H1 (cell line): ENCODE results near the gene JMJD8. TPM values are rescaled to one million over a fixed set of nuclear protein-coding genes. Genes with fewer than 3 reads are reported as not detected.
A peak's percentile ranks its signal among the peaks of the same experiment; 100 is the strongest.

Source experiments
- CTCF ChIA-PET: fragments of 300-600 bp; sonication (Branson Sonifier 250); formaldehyde crosslinking; loops from one replicate; lab custom pipeline; 2021; ENCODE audit not compliant: partially characterized antibody; lab: Charles Lee
- POLR2A ChIA-PET: fragments of 300-600 bp; sonication (Branson Sonifier 250); formaldehyde crosslinking; loops from one replicate; lab custom pipeline; 2021; ENCODE audit warnings: inconsistent platforms; ENCODE audit not compliant: partially characterized antibody; lab: Charles Lee
- DNase-seq, 2 experiments: peaks; one replicate each; pipeline versions ENCODE4 v3.0.0 to v3.0.0-alpha.2; 2010 to 2022; ENCODE audit warnings: low spot score in 2 of 2, low read depth in 1 of 2, mixed read lengths in 1 of 2
- FAIRE-seq: peaks from 2 replicates; lab custom pipeline; 2011; peaks lifted over from hg19 to GRCh38; lab: Jason Lieb, UNC
- H2AFZ ChIP-seq: 2 replicates; pipeline ENCODE4 v1.8.1; 2012; ENCODE audit warnings: low read length, inconsistent platforms
- H2AK5ac ChIP-seq: 2 replicates; pipeline ENCODE4 v1.6.1; 2013; ENCODE audit warnings: low read depth, low read length
- H2BK120ac ChIP-seq: replicated peaks from 2 replicates; pipeline ENCODE3; 2013; ENCODE audit warnings: low read depth, low read length, inconsistent platforms
- H2BK12ac ChIP-seq: 2 replicates; pipeline ENCODE4 v1.6.1; 2013; ENCODE audit warnings: low read depth, low read length
- H2BK15ac ChIP-seq: 2 replicates; pipeline ENCODE4 v1.6.1; 2013; ENCODE audit warnings: low read length
- H2BK20ac ChIP-seq: 2 replicates; pipeline ENCODE4 v1.6.1; 2013; ENCODE audit warnings: low read length
- H2BK5ac ChIP-seq: 2 replicates; pipeline ENCODE4 v1.6.1; 2013; ENCODE audit warnings: low read depth, low read length
- H3K14ac ChIP-seq: 2 replicates; pipeline ENCODE4 v1.6.1; 2013; ENCODE audit warnings: inconsistent platforms; ENCODE audit not compliant: insufficient read length
- H3K18ac ChIP-seq: 2 replicates; pipeline ENCODE4 v1.6.1; 2013; ENCODE audit warnings: low read length; ENCODE audit errors: extremely low read depth
- H3K23ac ChIP-seq: 2 replicates; pipeline ENCODE4 v1.6.1; 2013; ENCODE audit warnings: inconsistent platforms; ENCODE audit not compliant: insufficient read length
- H3K23me2 ChIP-seq: 2 replicates; pipeline ENCODE4 v1.6.1; 2013; ENCODE audit warnings: low read depth, low read length
- H3K27ac ChIP-seq: 2 replicates; pipeline ENCODE4 v1.6.1; 2011; ENCODE audit warnings: low read depth, low read length, inconsistent platforms
- H3K27me3 ChIP-seq, 4 experiments: replicated peaks in 1 of 4; 1 replicate in 1 of 4; 2 replicates in 3 of 4; pipeline versions ENCODE4 v1.6.1 to v1.8.1; 2011 to 2013; ENCODE audit warnings: low read length in 3 of 4, mild to moderate bottlenecking in 3 of 4, inconsistent platforms in 2 of 4, mixed read lengths in 2 of 4, moderate library complexity in 1 of 4; ENCODE audit not compliant: control insufficient read depth in 3 of 4, insufficient read depth in 3 of 4; ENCODE audit errors: extremely low read depth in 1 of 4
- H3K36me3 ChIP-seq, 4 experiments: 2 replicates each; pipeline versions ENCODE4 v1.6.1 to v1.8.1; 2011 to 2013; ENCODE audit warnings: mild to moderate bottlenecking in 4 of 4, low read length in 3 of 4, moderate library complexity in 2 of 4, control low read depth in 1 of 4, inconsistent platforms in 1 of 4; ENCODE audit not compliant: insufficient read depth in 4 of 4, control insufficient read depth in 2 of 4
- H3K4ac ChIP-seq: replicated peaks from 2 replicates; pipeline ENCODE3; 2013; ENCODE audit warnings: low read length, low read depth, mixed read lengths, inconsistent platforms; ENCODE audit not compliant: insufficient read length
- H3K4me1 ChIP-seq, 4 experiments: replicated peaks in 1 of 4; 1 replicate in 1 of 4; 2 replicates in 3 of 4; pipeline versions ENCODE4 v1.6.1 to v1.8.1; 2011 to 2013; ENCODE audit warnings: low read length in 3 of 4, inconsistent platforms in 2 of 4, mixed read lengths in 1 of 4; ENCODE audit not compliant: insufficient read depth in 4 of 4, control insufficient read depth in 3 of 4
- H3K4me2 ChIP-seq, 2 experiments: 2 replicates each; pipeline versions ENCODE4 v1.6.1 to v1.8.1; 2011 to 2013; ENCODE audit warnings: low read depth in 2 of 2, low read length in 2 of 2, control low read depth in 1 of 2, inconsistent platforms in 1 of 2, mild to moderate bottlenecking in 1 of 2; ENCODE audit not compliant: insufficient read depth in 1 of 2
- H3K4me3 ChIP-seq, 4 experiments: fragments of 200-600, 300-600 bp in 1 of 4; sonication (generic), shearing (Covaris generic), sonication (Bioruptor Twin) in 1 of 4; 2 replicates each; pipeline versions ENCODE4 v1.5.1 to v1.8.1; 2011 to 2016; ENCODE audit warnings: low read length in 4 of 4, low read depth in 3 of 4, control low read depth in 2 of 4, inconsistent platforms in 2 of 4, mild to moderate bottlenecking in 2 of 4, mixed read lengths in 1 of 4, moderate library complexity in 1 of 4; ENCODE audit not compliant: insufficient read depth in 2 of 4; ENCODE audit errors: extremely low read depth in 1 of 4
- H3K56ac ChIP-seq: replicated peaks from 2 replicates; pipeline ENCODE3; 2013; ENCODE audit warnings: low read depth, mild to moderate bottlenecking, mixed read lengths, low read length, inconsistent platforms; ENCODE audit not compliant: insufficient read length
- H3K79me1 ChIP-seq: 2 replicates; pipeline ENCODE4 v1.6.1; 2013; ENCODE audit warnings: low read depth, low read length, control low read depth
- H3K79me2 ChIP-seq, 2 experiments: 2 replicates each; pipeline versions ENCODE4 v1.6.1 to v1.8.1; 2012 to 2013; ENCODE audit warnings: low read length in 2 of 2, mild to moderate bottlenecking in 2 of 2, inconsistent platforms in 1 of 2; ENCODE audit not compliant: insufficient read depth in 2 of 2, control insufficient read depth in 1 of 2
- H3K9ac ChIP-seq, 4 experiments: replicated peaks in 1 of 4; 1 replicate in 1 of 4; 2 replicates in 3 of 4; pipeline versions ENCODE4 v1.6.1 to v1.8.1; 2011 to 2013; ENCODE audit warnings: low read depth in 3 of 4, low read length in 3 of 4, control low read depth in 2 of 4, mild to moderate bottlenecking in 2 of 4, moderate library complexity in 2 of 4, inconsistent platforms in 1 of 4; ENCODE audit errors: extremely low read depth in 1 of 4
- H3K9me3 ChIP-seq, 2 experiments: 2 replicates each; pipeline versions ENCODE4 v1.6.1 to v1.8.1; 2012 to 2013; ENCODE audit warnings: mild to moderate bottlenecking in 2 of 2, moderate library complexity in 2 of 2, control low read depth in 1 of 2, inconsistent platforms in 1 of 2, low read depth in 1 of 2, low read length in 1 of 2, mixed read lengths in 1 of 2; ENCODE audit not compliant: insufficient read depth in 2 of 2
- H4K20me1 ChIP-seq, 2 experiments: replicated peaks in 1 of 2; 2 replicates each; pipeline versions ENCODE3 to v1.8.1; 2011 to 2013; ENCODE audit warnings: inconsistent platforms in 2 of 2, low read length in 2 of 2, mild to moderate bottlenecking in 1 of 2; ENCODE audit not compliant: insufficient read depth in 2 of 2, control insufficient read depth in 1 of 2
- H4K5ac ChIP-seq: 2 replicates; pipeline ENCODE4 v1.6.1; 2013; ENCODE audit warnings: low read length, low read depth, mixed read lengths, inconsistent platforms; ENCODE audit not compliant: insufficient read length
- H4K8ac ChIP-seq: 2 replicates; pipeline ENCODE4 v1.8.0; 2013; ENCODE audit warnings: mild to moderate bottlenecking, moderate library complexity, low read length, inconsistent platforms; ENCODE audit not compliant: insufficient read depth; ENCODE audit errors: extremely low read depth
- H4K91ac ChIP-seq: replicated peaks from 2 replicates; pipeline ENCODE3; 2013; ENCODE audit warnings: low read length, mixed read lengths, inconsistent platforms; ENCODE audit not compliant: insufficient read length
- BCL11A ChIP-seq, 2 experiments: IDR thresholded peaks; one replicate each; pipeline ENCODE4 v1.6.1; 2011; ENCODE audit warnings: low read depth in 2 of 2, low read length in 2 of 2, mild to moderate bottlenecking in 2 of 2
- JUN ChIP-seq: IDR thresholded peaks from 2 replicates; pipeline ENCODE4 v1.6.1; 2011; ENCODE audit warnings: low read depth, mild to moderate bottlenecking, improper control_type of control experiment, low read length
- POLR2AphosphoS5 ChIP-seq: IDR thresholded peaks from 2 replicates; pipeline ENCODE4 v1.6.1; 2011; ENCODE audit warnings: low read depth, low read length
- WGBS, 2 experiments: shearing (Covaris generic) in 1 of 2; methylation state at CpG; one replicate each; pipeline versions ENCODE4 v1.1.6 to v1.1.7; 2013 to 2015; ENCODE audit warnings: low lambda C conversion rate in 2 of 2, mixed read lengths in 2 of 2, inconsistent platforms in 1 of 2, low coverage in 1 of 2, missing lambda C conversion rate in 1 of 2; ENCODE audit not compliant: insufficient replicate concordance in 2 of 2, insufficient coverage in 1 of 2, insufficient read length in 1 of 2; ENCODE audit errors: extremely low coverage in 1 of 2, missing lambda C conversion rate in 1 of 2; 5-methylcytosine and 5-hydroxymethylcytosine counted together
- polyA plus RNA-seq, 7 experiments: library from polyadenylated mRNA; depleted of rRNA in 3 of 7; stranded (reverse) in 5 of 7; unstranded in 2 of 7; fragments of >200 nt in 5 of 7; fragments of 200-250 nt in 2 of 7; gene quantifications; 1 replicate in 5 of 7; 2 replicates in 1 of 7; 4 replicates in 1 of 7; pipeline versions ENCODE4 v1.2.1 to v1.2.3, GENCODE V29; 2011 to 2013; ENCODE audit warnings: missing spikeins in 2 of 7, mixed read lengths in 2 of 7
- total RNA-seq: library from RNA; stranded (reverse); fragmentation: NEBNext Ultra II Directional; extraction: Animal tissue kit (Norgen Biotek cat#: 25700); gene quantifications from 2 replicates; pipeline ENCODE4 v1.2.1, GENCODE V29; 2021

Gene JMJD8
- total and polyA plus RNA-seq, 2 of the 8 experiments (the other 6 are each of a cell fraction or from before 2014, with no cell fraction given), result 46.4 to 87.4 TPM

DNA sequence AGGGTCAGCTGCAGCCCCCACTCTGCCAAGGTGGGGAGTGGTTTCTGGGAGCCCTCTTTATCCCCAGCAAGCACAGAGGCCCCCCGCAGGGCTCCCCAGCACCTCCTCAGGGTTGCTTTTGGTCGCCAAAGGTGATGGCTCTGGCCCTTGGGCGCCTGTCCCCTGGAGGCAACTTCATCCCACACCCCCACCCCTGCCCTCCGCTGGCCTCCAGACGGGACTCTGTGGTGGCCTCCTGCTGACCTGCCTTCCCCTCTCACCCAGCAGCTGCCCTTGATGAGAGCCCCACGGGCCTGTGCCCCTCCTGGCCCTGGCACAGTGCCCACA, 24.0 kb downstream of the JMJD8 start:
- no peaks in the 10 kb centered on the region for H3K9me3 ChIP-seq
- no peak for DNase-seq
- no peak overlapping the region for H3K23ac ChIP-seq
- CTCF ChIA-PET, result interaction anchor here (0.6 to 11.3 kb wide), 14 partner anchors 9 to 85 kb away, joined by 3 to 104 read pairs (median 5); partner anchors contain the start of genes METTL26, RHBDL1 and WDR90
- no peak overlapping the region for H3K14ac ChIP-seq
- peaks cover 0 to 31% (median 1%) of the 10 kb centered on the region in 4 experiments; a peak in 3 of 8 replicates for H3K36me3 ChIP-seq
- no peak overlapping the region for H2AK5ac ChIP-seq
- WGBS, 2 experiments, result 67% methylated on average over 2 of the region's 6 CpGs; no CpG with 5 or more reads in 1 of the 2 experiments
- H3K4me2 ChIP-seq, result peak overlapping the region in 1 of 2 experiments; percentile 36; a peak in 1 of 4 replicates
- no peaks in the 10 kb centered on the region for H3K79me1 ChIP-seq
- peaks cover 0 to 8% (median 1%) of the 10 kb centered on the region in 4 experiments; a peak in 4 of 7 replicates for H3K4me1 ChIP-seq
- no peak overlapping the region for H3K27ac ChIP-seq
- H3K27me3 ChIP-seq, result no peaks in the 10 kb centered on the region
- no peaks in the 10 kb centered on the region for H3K79me2 ChIP-seq
- H2BK120ac ChIP-seq, result no peak overlapping the region
- no peak overlapping the region for H2BK12ac ChIP-seq
- no peaks in the 10 kb centered on the region for H3K23me2 ChIP-seq
- H2BK15ac ChIP-seq, result peak overlapping the region; percentile 81; the same call in 1 of the 2 replicates
- H2AFZ ChIP-seq, result no peak overlapping the region; the same call in 1 of the 2 replicates
- peak overlapping the region; percentile 85 for H4K8ac ChIP-seq
- no peak overlapping the region for H3K4ac ChIP-seq
- POLR2A ChIA-PET, result interaction anchor here (0.7 to 17.4 kb wide), 7 partner anchors 10 to 73 kb away, joined by 3 to 214 read pairs (median 6); partner anchors contain the start of genes JMJD8, RHBDL1, STUB1 and WDR90
- H3K18ac ChIP-seq, result no peak overlapping the region
- 0 out of 2 replicates have a peak overlapping the region, but pooled peaks have one; percentile 41 for H2BK5ac ChIP-seq
- TF ChIP-seq POLR2AphosphoS5, result no peak
- TF ChIP-seq JUN, result no peak
- TF ChIP-seq BCL11A (IDR thresholded peaks at IDR 0.05; ENCODE audit: low read depth in 2 of 2, low read length in 2 of 2), result no peak
- no peaks in the 10 kb centered on the region for H4K20me1 ChIP-seq
- no peak for FAIRE-seq
- no peak overlapping the region for H2BK20ac ChIP-seq
- H3K9ac ChIP-seq, result no peak overlapping the region
- H4K91ac ChIP-seq, result no peak overlapping the region
- H4K5ac ChIP-seq, result no peak overlapping the region
- no peak overlapping the region for H3K56ac ChIP-seq
- no peak overlapping the region for H3K4me3 ChIP-seq
